ENCODE measurements around the gene NIPA2.
"Not testable (repeated sequence)": the region's sequence is repeated elsewhere in the genome, so short reads cannot be mapped to it uniquely, and the experiment has no call there.

The NIPA2 gene

GRCh38 chr15:22806156-22806555 lies 32.3 kb upstream of the NIPA2 start:
- POLR2A ChIA-PET (ENCODE audit: low non-redundant PET): no interaction called here
- no peak for TF ChIP-seq CTCF (conservative IDR thresholded peaks at IDR 0.05; ENCODE audit: low read depth)
- DNase-seq (ENCODE audit: low spot score): no peak
- no peak overlapping the region for H3K27ac ChIP-seq
- CTCF ChIA-PET: no interaction called here

GRCh38 chr15:22806664-22807063 lies 31.8 kb upstream of the NIPA2 start:
- ChIA-PET POLR2A (ENCODE audit: low non-redundant PET) (no interaction called here), CTCF (no interaction called here)
- DNase-seq (ENCODE audit: low spot score): no peak
- no peak overlapping the region for H3K27ac ChIP-seq
- no peak for TF ChIP-seq CTCF (conservative IDR thresholded peaks at IDR 0.05; ENCODE audit: low read depth)

GRCh38 chr15:22807831-22808230 lies 30.6 kb upstream of the NIPA2 start:
- H3K27ac ChIP-seq; DNase-seq (ENCODE audit: low spot score); POLR2A ChIA-PET (ENCODE audit: low non-redundant PET); CTCF ChIA-PET: not testable (repeated sequence)

GRCh38 chr15:22808240-22808639 lies 30.2 kb upstream of the NIPA2 start:
- no peak for TF ChIP-seq CTCF (conservative IDR thresholded peaks at IDR 0.05; ENCODE audit: low read depth)
- DNase-seq (ENCODE audit: low spot score): no peak
- ChIA-PET CTCF (no interaction called here), POLR2A (ENCODE audit: low non-redundant PET) (no interaction called here)
- H3K27ac ChIP-seq: no peak overlapping the region

- ChIA-PET CTCF (no interaction called here), POLR2A (ENCODE audit: low non-redundant PET) (no interaction called here)
- no peak for DNase-seq (ENCODE audit: low spot score)
- no peak overlapping the region for H3K27ac ChIP-seq
- TF ChIP-seq CTCF (conservative IDR thresholded peaks at IDR 0.05; ENCODE audit: low read depth): no peak
Measured at GRCh38 chr15:22808761-22809280, 29.6 kb upstream of the NIPA2 start.

GRCh38 chr15:22810033-22810852 lies 28.2 kb upstream of the NIPA2 start:
- ChIA-PET CTCF (interaction anchor here (1.2 kb wide), 1 partner anchor 27 kb away, joined by 3 read pairs; no protein-coding TSS in a partner anchor), POLR2A (ENCODE audit: low non-redundant PET) (no interaction called here)
- no peak overlapping the region for H3K27ac ChIP-seq
- TF ChIP-seq CTCF (conservative IDR thresholded peaks at IDR 0.05; ENCODE audit: low read depth): no peak
- no peak for DNase-seq (ENCODE audit: low spot score)

- DNase-seq (ENCODE audit: low spot score): no peak
- POLR2A ChIA-PET (ENCODE audit: low non-redundant PET): no interaction called here
- no peak overlapping the region for H3K27ac ChIP-seq
- no peak for TF ChIP-seq CTCF (conservative IDR thresholded peaks at IDR 0.05; ENCODE audit: low read depth)
- CTCF ChIA-PET: interaction anchor here (1.2 kb wide), 1 partner anchor 26 kb away, joined by 3 read pairs; no protein-coding TSS in a partner anchor
Measured at GRCh38 chr15:22810853-22811338, 27.6 kb upstream of the NIPA2 start.

All from RWPE1 (cell line).